Mammary microvascular endothelial cell (primary cell): ENCODE measurements around the gene NKAPL. TPM values are rescaled to one million over a fixed set of nuclear protein-coding genes. Genes with fewer than 3 reads are reported as not detected.

Source experiments
- total RNA-seq: library from RNA; depleted of rRNA; stranded (reverse); fragments of >200 nt; gene quantifications from 2 replicates; pipeline ENCODE4 v1.2.3, GENCODE V29; 2015

NKAPL gene
- total RNA-seq = 0.53 and 1.3 TPM in 2 replicates

DNA sequence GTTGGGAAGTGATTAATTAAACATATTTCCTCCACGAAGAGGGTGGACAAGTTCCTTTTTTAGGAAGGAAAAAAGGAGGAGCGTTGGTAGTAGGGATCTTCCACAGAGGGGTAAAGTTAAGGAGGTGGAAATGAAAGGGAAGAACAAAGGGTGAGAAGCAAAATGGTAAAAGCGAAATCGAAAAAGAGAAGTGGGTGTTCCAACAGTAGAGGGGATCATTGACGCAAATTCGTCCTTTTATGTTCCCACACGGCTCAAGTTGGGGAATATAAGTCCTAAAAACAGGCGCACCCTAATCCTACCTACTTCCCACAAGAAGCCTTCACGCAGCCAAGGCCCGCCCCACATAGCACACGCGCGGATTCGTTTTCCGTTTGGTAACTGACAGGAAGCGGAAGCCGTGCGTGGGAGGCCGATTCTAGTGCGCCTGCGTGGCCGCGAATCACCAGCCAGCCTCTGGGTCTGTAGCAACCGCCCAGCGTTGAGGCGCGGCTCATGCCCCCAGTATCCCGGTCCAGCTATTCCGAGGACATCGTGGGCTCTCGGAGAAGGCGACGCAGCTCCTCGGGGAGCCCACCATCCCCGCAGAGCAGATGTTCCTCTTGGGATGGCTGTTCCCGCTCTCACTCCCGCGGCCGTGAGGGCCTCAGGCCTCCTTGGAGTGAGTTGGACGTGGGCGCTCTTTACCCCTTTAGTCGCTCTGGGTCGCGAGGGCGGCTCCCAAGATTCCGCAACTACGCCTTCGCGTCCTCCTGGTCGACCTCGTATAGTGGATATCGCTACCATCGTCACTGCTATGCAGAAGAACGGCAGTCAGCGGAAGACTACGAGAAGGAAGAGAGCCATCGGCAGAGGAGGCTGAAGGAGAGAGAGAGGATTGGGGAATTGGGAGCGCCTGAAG, at the start of gene NKAPL:
NKAPL (plus strand) TSS at position 421 of the 901 bp plus-strand sequence; CDS start at position 496, 75 bp downstream.

DNA sequence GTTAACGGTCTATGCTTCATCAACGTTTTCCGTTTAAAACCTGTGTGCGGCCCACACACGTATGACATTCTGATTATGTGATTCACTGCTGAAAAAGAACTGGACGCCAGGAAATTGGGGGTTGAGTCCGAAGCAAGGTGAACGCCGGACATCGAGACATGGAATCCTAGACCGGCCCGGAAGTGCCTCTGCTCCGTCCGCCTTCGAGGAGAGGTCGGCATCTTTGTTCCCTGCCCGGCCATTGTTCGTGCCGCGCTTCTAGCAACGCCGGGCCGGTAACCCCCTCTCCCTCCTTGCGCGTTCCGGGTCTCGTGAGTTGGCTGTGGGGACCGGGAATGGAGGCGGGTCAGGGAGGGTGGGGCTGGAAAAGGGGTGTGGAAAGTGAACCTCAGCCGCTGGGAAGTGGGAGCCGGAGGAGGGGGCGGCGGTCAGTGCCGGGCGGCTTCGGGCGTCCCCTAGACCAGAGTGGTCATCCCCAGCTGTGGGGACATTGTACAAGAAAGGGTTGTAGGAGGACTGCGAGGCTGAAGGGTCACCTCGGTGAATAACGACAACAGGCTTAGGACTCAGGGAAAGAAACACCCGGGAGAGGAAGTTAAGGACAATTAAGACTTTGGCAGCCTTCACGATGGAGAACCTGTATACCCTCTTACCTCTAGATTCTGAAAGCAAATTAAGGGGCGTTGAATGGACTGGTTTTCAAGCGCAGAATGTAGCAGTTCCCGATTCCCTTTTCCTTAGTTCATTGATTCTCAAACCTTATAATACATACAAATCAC, 33.9 kb upstream of the NKAPL start, which contains the start of gene ZSCAN9:
ZSCAN9 (plus strand) TSS at position 220 of the 779 bp plus-strand sequence. CDS start 1,810 bp downstream, outside the sequence.

DNA sequence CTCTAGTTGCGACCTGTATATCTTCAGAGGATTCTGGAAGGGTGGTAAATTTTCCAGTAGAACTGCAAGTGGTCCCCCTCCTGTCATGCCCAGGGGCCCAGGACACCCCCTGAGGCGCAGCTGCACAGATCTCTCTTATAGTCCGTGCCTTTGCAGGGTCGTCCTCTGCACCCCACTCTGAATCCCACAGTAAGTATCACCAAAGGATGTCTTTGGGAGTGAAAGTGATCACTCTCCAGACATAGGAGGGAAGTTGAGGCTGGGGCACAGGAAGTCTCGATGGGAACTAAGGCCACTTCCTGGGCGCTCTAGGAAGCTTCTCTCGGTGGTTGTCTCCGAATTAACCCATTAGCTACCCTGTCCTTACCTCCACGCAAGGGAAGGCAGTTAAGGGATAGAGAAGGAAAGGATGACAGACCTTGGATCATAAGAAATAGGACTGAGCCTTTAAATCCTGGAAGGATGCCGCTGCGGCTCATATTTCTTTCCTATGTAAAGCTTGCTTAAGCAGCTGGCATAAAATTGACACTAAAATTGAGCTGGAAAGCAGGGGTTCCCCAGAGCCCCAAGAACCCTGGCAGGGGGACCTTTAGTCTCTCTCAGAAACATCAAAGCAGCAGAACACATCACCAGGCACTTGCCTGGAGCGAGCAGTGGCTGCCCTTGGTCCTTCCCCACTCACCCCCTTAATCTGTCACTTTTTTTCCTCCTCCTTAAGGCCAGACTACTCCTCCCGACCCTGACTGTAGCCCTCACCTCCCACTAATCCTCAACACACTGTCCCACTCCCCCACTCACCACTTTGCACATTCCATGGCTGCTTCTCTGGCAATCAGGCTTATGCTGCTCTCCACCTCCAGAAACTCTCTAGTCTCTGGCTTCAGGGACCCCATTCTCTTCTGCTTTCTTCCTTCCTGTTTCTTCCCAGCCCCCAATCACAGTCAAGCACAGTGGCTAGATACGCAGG, 6.8 kb upstream of the NKAPL start, which contains the start of gene ZKSCAN4:
ZKSCAN4 (minus strand) TSS at position 261 of the 967 bp plus-strand sequence. CDS start 289 bp downstream, outside the sequence.

DNA sequence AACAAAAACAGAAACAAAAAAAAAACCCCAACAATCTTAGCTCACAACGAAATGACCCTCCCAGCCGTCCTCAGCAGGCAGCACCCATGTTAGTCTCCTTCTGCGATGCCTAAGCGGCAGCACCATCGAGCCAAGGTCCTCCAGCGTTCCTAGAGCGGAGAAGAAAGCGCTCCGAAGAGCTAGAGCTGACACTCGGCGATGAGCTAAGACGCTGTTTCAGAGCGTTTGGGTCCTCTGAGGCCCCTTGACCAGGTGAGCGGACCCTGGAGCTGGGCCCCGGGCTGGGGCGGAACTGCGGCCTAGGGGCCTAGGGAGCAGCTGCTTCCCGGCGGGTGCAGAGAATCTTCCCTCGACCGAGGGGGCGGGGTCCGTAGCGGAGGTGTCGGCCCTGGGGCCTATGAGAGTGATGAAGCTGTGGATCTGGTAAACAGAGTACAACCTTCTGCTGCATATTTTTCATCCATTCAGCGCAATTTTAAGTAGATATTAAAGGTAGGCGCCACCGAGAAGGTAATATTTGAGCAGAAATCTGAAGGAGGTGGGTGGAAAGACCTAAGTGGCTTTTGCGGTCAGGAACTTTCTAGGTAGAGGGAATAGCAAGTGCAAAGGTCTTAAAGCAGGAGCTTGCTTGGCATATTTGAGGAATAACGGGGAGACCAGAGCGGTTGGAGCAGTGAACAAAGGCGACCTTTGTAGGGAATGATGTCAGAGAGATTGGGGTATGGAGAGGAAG, 8.0 kb downstream of the NKAPL start, which contains the start of gene ZSCAN26:
ZSCAN26 (plus strand) TSS at position 182 of the 733 bp plus-strand sequence. CDS start 4,777 bp downstream, outside the sequence.

DNA sequence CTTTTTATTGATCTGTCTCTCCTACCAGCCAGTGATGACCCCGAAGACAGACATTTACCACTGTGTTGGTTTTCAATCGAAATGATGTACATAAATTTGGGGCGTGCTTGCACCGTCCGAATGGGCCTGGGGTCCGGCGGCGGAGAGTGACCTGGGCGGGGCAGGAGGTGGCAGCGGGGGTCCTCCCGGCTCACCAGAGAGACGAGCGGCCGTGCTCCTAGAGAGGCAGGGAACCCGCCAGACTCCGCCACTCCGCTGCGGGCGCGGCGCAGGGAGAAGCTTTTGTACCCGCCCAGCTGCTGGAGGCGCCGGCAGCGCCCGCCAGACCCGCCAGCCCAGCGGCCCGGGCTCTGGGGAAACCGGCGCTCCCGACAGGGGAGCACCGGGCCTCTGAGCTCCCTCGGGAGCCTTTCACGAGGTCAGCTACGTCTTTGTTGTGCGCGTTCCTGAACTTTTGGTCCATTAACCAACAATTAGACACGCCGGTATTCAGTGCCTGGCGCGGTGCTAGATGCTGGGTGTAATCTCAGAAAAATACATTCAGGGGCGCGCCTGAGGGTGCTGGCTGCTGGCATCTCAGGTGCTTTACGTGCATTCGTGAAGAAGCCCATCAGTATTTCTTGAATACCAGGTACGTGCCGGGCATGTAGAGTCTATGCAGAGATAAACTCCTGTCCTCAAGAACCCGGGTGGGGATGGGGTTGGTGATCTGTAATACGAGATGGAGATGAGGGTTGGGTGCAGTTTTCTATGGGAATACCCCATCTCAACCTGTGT, 22.4 kb downstream of the NKAPL start, which contains the start of gene PGBD1:
PGBD1 (plus strand) TSS at position 285 of the 777 bp plus-strand sequence. CDS start 2,242 bp downstream, outside the sequence.

Other genes with a start within 250 kb of the NKAPL start
- 0.20 and 0.49 TPM in 2 replicates for gene ZNF165, start 178.7 kb upstream of the NKAPL start, total RNA-seq
- 2.9 and 3.4 TPM in 2 replicates for gene ZSCAN16, start 134.7 kb upstream of the NKAPL start, total RNA-seq
- gene ZKSCAN8, start 117.4 kb upstream of the NKAPL start, total RNA-seq = 5.5 and 7.0 TPM in 2 replicates
- 7.2 and 8.0 TPM in 2 replicates for gene ZSCAN9, start 34.0 kb upstream of the NKAPL start, total RNA-seq
- 2.1 TPM in 2 replicates for gene ZKSCAN4, start 7.0 kb upstream of the NKAPL start, total RNA-seq
- 7.6 and 18.6 TPM in 2 replicates for gene ZSCAN26, start 7.8 kb downstream of the NKAPL start, total RNA-seq
- 6.7 and 8.0 TPM in 2 replicates for gene PGBD1, start 22.3 kb downstream of the NKAPL start, total RNA-seq
- 9.1 and 9.3 TPM in 2 replicates for gene ZSCAN31, start 76.9 kb downstream of the NKAPL start, total RNA-seq
- gene ZKSCAN3, start 90.7 kb downstream of the NKAPL start, total RNA-seq = 2.6 and 3.1 TPM in 2 replicates
- gene ZSCAN12, start 140.4 kb downstream of the NKAPL start, total RNA-seq = 2.1 and 2.5 TPM in 2 replicates
- gene ZSCAN23, start 184.2 kb downstream of the NKAPL start, total RNA-seq = 0.10 TPM in 1 of 2 replicates, not detected in the other